Measurements from ENCODE around the gene ANKRD49. TPM values are rescaled to one million over a fixed set of nuclear protein-coding genes. Genes with fewer than 3 reads are reported as not detected.
"Not testable (repeated sequence)": the region's sequence is repeated elsewhere in the genome, so short reads cannot be mapped to it uniquely, and the experiment has no call there.

Gene ANKRD49
- total RNA-seq, 2 experiments from 2014 or later: 30.3 to 36.8 TPM

DNA sequence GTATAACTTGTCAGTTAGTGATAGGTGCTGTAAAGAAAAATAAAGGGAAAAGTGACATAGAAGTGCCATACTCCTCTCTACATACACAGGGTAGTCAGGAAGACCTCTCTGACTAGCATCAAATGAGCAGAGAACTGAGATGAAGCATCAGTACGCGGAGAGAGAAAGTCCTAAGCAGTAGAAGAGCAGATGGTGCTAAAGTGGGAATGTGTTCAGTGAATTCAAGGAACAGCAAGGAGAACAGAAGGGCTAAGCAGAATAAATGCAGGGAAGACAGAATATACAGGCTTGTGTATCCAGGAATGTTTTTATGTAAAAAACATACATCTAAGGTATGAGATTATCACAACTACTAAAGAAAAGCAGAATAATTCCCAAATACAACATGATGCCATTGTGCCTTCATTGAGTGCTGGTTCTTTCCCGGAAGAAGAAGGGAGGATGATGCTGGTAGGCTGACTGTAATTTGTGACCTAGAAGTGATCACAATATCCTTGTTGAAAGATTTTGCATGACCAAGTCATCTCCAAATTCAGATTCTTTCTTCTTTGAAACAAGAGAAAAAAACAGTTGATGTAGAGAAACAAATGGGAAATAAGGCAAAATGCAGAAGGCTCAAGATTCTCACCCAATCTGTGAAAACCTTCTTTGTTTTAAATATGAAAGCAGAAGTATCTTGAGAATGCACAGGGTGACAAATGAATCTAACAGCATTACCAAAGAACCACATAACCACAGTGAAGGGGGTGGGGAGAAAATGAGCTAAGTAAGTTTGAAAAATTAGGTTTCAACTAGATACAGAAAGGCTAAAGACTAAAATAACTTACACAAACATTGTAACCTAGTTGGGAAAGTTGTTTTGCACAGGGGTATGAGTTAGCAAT lies 20.6 kb upstream of the ANKRD49 start:
- peaks cover 28% of the 10 kb centered on the region for H3K4me1 Mint-ChIP-seq
- DNase-seq: peak; percentile 74
- H3K9me3 Mint-ChIP-seq: no peaks in the 10 kb centered on the region
- peak overlapping the region; percentile 56 for H3K27ac Mint-ChIP-seq
- ChIA-PET CTCF (no interaction called here), POLR2A (no interaction called here)
- H3K4me3 Mint-ChIP-seq: no peak overlapping the region
- peaks cover 49% of the 10 kb centered on the region for H3K36me3 Mint-ChIP-seq (ENCODE audit: low read depth)
- H3K27me3 Mint-ChIP-seq: no peaks in the 10 kb centered on the region

DNA sequence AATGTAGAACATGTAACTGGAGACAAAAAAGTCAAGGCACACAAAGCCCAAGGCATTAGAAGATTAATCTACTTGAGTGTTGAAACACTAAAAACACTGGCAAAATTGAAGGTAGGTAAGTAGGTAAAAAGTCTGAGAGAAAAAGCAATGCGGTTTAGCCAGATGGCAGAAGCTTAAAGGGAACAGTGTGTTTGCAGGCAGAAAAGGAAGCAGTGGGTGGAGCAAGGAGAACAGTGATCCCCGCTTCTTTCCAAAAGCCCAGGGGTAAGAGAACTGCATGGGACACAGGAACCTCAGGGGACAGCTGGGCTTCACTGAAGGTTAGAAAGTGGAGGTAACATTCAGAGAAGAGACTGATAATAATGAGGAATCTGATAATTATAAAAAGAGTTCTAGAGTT lies 16.2 kb upstream of the ANKRD49 start:
- ChIA-PET POLR2A (no interaction called here), CTCF (no interaction called here)
- no peaks in the 10 kb centered on the region for H3K9me3 Mint-ChIP-seq
- no peak overlapping the region for H3K27ac Mint-ChIP-seq
- H3K4me1 Mint-ChIP-seq: peaks cover 28% of the 10 kb centered on the region
- H3K4me3 Mint-ChIP-seq: no peak overlapping the region
- H3K36me3 Mint-ChIP-seq (ENCODE audit: low read depth): peaks cover 45% of the 10 kb centered on the region
- H3K27me3 Mint-ChIP-seq: no peaks in the 10 kb centered on the region
- DNase-seq: no peak

DNA sequence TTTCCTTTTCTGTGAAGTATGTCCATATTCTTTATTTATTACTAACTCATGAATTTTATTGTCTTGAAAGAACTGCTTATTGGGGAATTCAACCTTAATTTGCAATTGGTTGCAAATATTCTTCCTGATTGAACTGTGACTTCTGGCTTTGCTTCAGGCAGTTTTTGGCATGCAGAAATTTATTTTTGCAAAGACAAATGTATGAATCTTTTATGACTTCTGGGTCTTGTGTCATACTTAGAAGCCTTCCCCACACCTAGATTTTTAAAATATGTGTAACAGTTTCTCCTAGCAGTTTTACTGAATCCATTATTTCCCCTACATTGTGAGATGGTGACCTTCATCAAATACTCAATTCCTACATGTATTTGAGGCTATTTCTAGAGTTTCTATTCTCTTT lies 12.4 kb upstream of the ANKRD49 start:
- Mint-ChIP-seq H3K9me3 (no peaks in the 10 kb centered on the region), H3K4me1 (peaks cover 9% of the 10 kb centered on the region), H3K27ac (no peak overlapping the region), H3K4me3 (no peak overlapping the region), H3K27me3 (no peaks in the 10 kb centered on the region), H3K36me3 (ENCODE audit: low read depth) (peaks cover 42% of the 10 kb centered on the region)
- DNase-seq: no peak
- ChIA-PET POLR2A (no interaction called here), CTCF (no interaction called here)

GRCh38 chr11:94486068-94486467 lies 7.7 kb upstream of the ANKRD49 start:
- CTCF ChIA-PET: no interaction called here
- Mint-ChIP-seq H3K27me3 (no peaks in the 10 kb centered on the region), H3K36me3 (ENCODE audit: low read depth) (peaks cover 65% of the 10 kb centered on the region)

DNA sequence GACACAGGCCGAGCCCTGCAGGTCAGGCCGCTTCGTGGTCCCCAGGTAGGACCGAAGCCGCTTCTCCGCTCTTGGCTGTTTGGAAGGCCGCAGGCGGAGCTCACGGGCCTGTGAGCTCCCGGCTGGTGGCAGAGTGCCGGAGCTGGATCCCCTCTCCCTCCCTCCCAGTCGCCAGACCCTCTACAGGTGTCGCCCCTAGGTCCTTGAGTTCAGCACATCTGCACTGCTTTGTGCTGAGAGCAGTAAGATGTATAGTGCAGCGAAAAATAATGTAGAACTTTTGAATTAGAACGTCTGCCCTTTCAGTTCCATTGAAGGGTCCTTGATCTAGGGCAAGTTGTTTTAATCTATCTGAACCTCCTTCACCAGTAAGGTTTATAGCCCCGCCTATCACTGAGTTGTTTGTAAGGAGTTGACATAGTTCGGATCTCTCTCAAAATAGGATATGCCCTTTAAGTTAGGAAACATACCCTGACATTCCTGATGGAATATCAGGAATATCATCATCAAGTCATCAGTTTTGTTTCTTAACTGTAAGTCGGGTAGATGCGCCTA lies 419 bp downstream of the ANKRD49 start:
- Mint-ChIP-seq H3K9me3 (no peaks in the 10 kb centered on the region), H3K27me3 (no peaks in the 10 kb centered on the region), H3K36me3 (ENCODE audit: low read depth) (peaks cover 30% of the 10 kb centered on the region), H3K27ac (peak overlapping the region; percentile 98), H3K4me3 (peak overlapping the region; percentile 98), H3K4me1 (peaks cover 32% of the 10 kb centered on the region)
- DNase-seq: no peak
- ChIA-PET POLR2A (interaction anchor here (0.7 kb wide), 1 partner anchor 17 kb away, joined by 3 read pairs; no protein-coding TSS in a partner anchor), CTCF (no interaction called here)

More at GRCh38 chr11:94486068-94486467, 7.7 kb upstream of the ANKRD49 start:
- peaks cover 4% of the 10 kb centered on the region for H3K4me1 Mint-ChIP-seq
- no peak for DNase-seq
- H3K27ac Mint-ChIP-seq: no peak overlapping the region
- H3K4me3 Mint-ChIP-seq: no peak overlapping the region
- POLR2A ChIA-PET: no interaction called here
- no peaks in the 10 kb centered on the region for H3K9me3 Mint-ChIP-seq

DNA sequence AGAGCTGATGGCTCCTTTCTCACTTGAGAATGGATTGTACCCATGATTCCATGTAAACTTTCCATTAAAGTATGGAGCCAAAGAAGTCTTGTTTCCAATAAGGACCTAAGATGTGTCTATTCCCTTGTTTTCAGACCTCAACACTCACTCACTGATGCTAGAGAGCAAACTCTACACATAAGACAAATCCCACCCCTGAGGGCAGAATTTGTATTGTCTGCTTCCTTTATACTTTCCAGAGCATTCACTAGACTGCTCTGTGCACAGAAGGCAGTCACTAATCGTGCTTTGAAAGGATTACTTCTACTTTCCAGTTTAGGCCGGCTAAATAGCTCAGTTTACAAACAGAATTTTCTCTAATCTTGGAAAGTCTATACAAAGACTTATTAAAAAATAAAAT lies 6.4 kb downstream of the ANKRD49 start:
- CTCF ChIA-PET: no interaction called here
- Mint-ChIP-seq H3K9me3 (no peaks in the 10 kb centered on the region), H3K27ac (no peak overlapping the region), H3K27me3 (no peaks in the 10 kb centered on the region), H3K36me3 (ENCODE audit: low read depth) (peaks cover 23% of the 10 kb centered on the region), H3K4me3 (no peak overlapping the region), H3K4me1 (peaks cover 8% of the 10 kb centered on the region)
- POLR2A ChIA-PET: no interaction called here
- DNase-seq: no peak

DNA sequence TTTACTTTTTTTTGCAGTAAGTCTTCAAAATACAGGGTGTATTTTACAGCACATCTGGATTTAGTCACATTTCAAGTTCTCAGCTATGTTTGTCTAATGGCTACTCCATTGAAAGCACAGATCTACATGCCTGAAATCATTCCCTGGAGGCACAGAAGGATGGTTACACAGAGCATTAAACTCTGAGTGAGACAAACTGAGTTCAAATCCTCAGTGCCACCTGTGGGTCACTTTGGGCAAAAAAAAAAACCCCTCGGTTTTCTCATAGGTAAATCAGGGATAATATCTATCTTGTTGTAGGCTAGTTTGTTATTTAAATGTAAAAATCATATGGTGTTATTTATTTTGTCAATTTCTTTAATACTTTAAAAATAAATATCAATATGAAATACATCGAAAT lies 7.7 kb downstream of the ANKRD49 start:
- ChIA-PET POLR2A (no interaction called here), CTCF (interaction anchor here (0.6 to 1.0 kb wide), 4 partner anchors 11 to 59 kb away, joined by 3 to 4 read pairs (median 4); no protein-coding TSS in a partner anchor)
- H3K9me3 Mint-ChIP-seq: no peaks in the 10 kb centered on the region
- H3K27me3 Mint-ChIP-seq: no peaks in the 10 kb centered on the region
- no peak for DNase-seq
- no peak overlapping the region for H3K4me3 Mint-ChIP-seq
- H3K4me1 Mint-ChIP-seq: no peaks in the 10 kb centered on the region
- peaks cover 22% of the 10 kb centered on the region for H3K36me3 Mint-ChIP-seq (ENCODE audit: low read depth)
- no peak overlapping the region for H3K27ac Mint-ChIP-seq

DNA sequence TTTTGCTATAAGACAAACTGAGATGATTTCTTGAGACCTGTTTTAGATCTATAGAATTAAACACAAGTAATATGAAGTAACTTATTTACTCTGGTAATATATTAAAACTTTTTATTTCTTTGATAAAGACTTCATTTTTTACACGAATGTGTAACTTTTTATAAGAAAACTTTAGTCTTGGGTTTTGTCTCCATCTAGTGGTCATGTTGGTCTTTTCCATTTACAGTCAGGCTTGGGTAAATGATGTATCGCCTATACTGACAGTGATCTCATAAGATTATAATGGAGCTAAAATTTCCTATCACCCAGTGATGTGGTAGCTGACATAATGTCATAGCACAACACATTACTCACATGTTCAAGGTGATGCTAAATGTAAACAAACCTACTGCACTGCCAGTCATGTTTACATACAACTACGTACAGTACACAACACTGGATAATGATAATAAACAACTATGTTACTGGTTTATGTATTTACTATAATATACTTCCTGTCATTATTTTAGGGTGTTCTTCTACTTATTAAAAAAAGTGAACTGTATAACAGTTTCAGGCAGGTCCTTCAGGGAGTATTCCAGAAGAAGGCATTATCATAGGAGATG lies 11.0 kb downstream of the ANKRD49 start:
- Mint-ChIP-seq H3K4me3 (no peak overlapping the region), H3K27ac (no peak overlapping the region), H3K27me3 (peaks cover 11% of the 10 kb centered on the region), H3K36me3 (ENCODE audit: low read depth) (peaks cover 7% of the 10 kb centered on the region), H3K9me3 (no peaks in the 10 kb centered on the region), H3K4me1 (no peaks in the 10 kb centered on the region)
- POLR2A ChIA-PET: no interaction called here
- CTCF ChIA-PET: interaction anchor here (0.6 to 0.9 kb wide), 3 partner anchors 25 to 330 kb away, joined by 3 read pairs; no protein-coding TSS in a partner anchor
- DNase-seq: peak; percentile 41

DNA sequence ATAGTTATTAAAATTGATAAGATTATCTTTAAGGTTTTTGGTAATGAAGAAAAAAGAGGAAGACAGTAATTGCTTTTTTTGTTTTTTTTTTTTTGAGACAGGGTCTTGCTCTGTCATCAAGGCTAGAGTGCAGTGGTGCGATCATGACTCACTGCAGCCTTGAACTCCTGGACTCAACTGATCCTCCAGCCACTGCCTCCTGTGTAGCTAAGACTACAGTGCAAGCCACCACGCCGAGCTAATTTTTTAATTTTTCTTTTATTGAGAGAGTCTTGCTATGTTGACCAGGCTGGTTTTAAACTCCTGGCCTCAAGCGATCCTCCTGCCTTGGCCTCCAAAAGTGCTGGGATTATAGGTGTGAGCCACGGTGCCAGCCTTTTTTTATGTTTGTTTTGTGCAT lies 12.7 kb downstream of the ANKRD49 start:
- H3K4me1 Mint-ChIP-seq; H3K9me3 Mint-ChIP-seq; H3K27ac Mint-ChIP-seq; H3K4me3 Mint-ChIP-seq; H3K36me3 Mint-ChIP-seq (ENCODE audit: low read depth); POLR2A ChIA-PET; DNase-seq; CTCF ChIA-PET: not testable (repeated sequence)
- peaks cover 23% of the 10 kb centered on the region for H3K27me3 Mint-ChIP-seq

DNA sequence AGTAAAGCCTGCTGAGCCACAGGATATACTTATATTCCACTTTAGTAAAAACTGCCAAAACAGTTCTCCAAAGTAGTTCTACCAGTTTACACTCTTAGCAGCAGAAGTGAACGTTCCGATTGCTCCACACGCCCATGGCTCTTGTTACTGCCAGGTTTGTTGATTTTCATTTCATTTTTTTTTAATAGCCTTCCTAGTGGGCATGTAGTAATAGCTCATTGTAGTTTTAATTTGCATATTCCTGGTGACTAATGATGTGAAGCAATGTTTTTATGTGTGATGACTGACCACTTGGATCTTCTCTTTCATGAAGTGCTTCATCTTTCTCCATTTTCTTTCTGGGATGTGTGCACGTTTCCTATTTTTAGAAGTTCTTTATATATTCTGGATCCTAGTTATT lies 13.7 kb downstream of the ANKRD49 start:
- Mint-ChIP-seq H3K4me3 (no peak overlapping the region), H3K27ac (no peak overlapping the region), H3K9me3 (no peaks in the 10 kb centered on the region), H3K4me1 (peaks cover 7% of the 10 kb centered on the region), H3K36me3 (ENCODE audit: low read depth) (no peaks in the 10 kb centered on the region), H3K27me3 (peaks cover 30% of the 10 kb centered on the region)
- CTCF ChIA-PET: no interaction called here
- POLR2A ChIA-PET: no interaction called here
- no peak for DNase-seq

GRCh38 chr11:94511932-94512781 lies 18.4 kb downstream of the ANKRD49 start, which contains the start of gene C11orf97:
TSS of gene C11orf97 (plus strand) at chr11:94512461. CDS start at chr11:94512529, 68 bp downstream.
- POLR2A ChIA-PET: no interaction called here
- Mint-ChIP-seq H3K27me3 (peaks cover 58% of the 10 kb centered on the region), H3K4me3 (peak within 1 kb of the TSS; percentile 65), H3K27ac (no peak within 1 kb of the TSS), H3K36me3 (ENCODE audit: low read depth) (no peaks in the 10 kb centered on the region), H3K4me1 (peaks cover 12% of the 10 kb centered on the region), H3K9me3 (no peaks in the 10 kb centered on the region)
- CTCF ChIA-PET: interaction anchor here (0.5 to 1.0 kb wide), 2 partner anchors 10 to 429 kb away, joined by 4 read pairs; no protein-coding TSS in a partner anchor
- DNase-seq: peak; percentile 59

DNA sequence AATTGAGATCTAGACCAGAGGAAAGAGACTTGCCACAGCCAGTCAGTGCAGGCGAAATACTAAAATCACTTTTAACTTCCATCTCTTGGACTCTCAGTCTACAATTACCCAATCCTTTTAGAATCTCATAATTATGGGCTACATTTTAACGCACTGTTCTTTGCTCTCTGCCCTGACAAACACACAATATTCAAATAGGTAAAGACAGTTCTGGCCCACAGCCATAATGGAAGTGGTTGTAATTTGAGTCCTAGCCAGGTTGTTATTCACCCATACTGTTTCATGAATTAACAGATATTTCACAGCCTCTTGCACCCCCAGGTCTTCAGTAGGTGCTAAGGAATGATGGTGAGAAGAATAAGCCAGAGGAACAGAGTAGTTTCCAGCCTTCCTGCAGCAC lies 19.3 kb downstream of the ANKRD49 start:
- Mint-ChIP-seq H3K36me3 (ENCODE audit: low read depth) (no peaks in the 10 kb centered on the region), H3K4me1 (peaks cover 12% of the 10 kb centered on the region), H3K27me3 (peaks cover 56% of the 10 kb centered on the region), H3K27ac (no peak overlapping the region), H3K9me3 (no peaks in the 10 kb centered on the region), H3K4me3 (no peak overlapping the region)
- DNase-seq: no peak
- ChIA-PET POLR2A (no interaction called here), CTCF (interaction anchor here (0.5 to 1.0 kb wide), 2 partner anchors 11 to 430 kb away, joined by 4 read pairs; no protein-coding TSS in a partner anchor)
